HG03196 (cell line): ENCODE data around the gene GFER.
A peak's percentile ranks its signal among the peaks of the same experiment; 100 is the strongest.
"Not testable (repeated sequence)": the region's sequence is repeated elsewhere in the genome, so short reads cannot be mapped to it uniquely, and the experiment has no call there.

ENCODE experiments used
- ATAC-seq: cut with Tn5 transposase; IDR thresholded peaks from one replicate; pipeline ENCODE4 v1.9.1; 2021; ENCODE audit not compliant: unreplicated experiment

Gene GFER

DNA sequence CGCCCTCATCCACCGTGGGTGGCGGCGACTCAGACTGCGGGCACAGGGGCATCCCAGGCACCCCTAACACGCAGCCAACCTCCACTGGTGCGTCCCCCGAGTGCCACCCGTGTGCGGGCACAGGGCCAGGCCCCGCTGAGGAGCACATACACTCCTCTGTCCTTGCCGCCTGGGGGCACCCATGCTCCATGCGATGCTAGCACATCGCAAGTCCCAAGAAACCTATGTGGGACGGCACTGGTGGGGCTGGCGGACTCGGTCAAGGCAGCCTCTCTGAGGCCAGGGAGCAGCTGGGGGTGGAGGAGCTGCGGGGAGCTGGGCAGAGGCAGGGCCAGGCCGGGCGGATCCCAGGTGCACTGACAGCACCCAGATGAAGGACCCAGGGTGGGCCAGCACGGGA lies 21.7 kb downstream of the GFER start:
- no peak for ATAC-seq

DNA sequence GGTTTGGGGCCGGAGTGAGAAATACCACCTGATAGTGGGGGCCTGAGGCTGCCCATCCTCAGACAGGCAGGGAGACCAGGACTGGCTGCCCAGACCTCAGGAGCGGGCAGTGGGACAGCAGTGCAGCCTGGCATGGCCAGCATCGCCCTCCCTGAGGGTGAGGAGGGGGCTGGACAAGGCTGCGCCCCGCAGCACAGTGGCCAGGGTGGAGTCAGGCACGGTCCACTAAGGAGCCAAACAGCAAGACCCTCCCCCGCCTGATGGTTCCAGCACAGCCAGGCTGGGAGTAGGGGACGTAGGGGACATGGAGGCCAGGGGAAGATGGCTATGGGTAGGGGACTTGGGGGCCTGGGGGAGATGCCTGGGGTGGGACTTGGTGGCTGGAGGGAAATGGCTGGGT lies 22.3 kb downstream of the GFER start:
- no peak for ATAC-seq

DNA sequence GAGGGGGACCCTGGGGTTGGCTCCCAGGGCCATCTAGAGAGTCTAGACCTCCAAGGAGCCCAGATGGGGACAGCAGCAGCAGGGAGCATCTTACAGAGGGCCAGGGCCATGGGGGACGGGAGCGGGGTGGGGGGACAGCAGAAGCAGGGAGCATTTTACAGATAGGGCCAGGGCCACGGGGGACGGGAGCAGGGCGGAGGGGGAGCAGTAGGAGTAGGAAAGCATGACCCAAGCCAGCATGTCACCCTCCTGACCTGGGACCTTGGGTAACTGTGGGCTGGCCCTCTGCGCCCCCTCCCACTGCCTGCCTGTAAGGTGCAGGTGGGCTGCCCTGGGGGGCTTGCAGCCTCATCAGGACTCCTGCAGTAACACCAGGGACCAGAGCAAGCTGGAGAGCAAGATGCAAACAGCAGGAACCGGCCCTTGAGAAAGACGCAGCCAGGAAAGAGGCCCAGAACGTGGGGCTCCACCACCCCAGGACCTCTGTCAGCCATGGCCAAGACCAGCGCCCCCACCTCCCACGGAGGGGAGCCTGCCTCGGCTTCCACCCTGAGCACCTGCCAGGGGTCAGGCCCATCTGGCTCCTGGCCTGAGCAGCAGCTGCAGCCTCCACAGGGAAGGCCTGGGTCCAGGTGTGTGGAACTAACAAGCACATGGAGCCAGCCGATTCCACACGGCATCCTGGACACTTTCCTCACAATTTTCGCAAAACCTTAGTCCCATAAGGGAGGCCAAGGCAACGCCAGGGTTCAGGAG lies 23.3 kb downstream of the GFER start:
- no peak for ATAC-seq

DNA sequence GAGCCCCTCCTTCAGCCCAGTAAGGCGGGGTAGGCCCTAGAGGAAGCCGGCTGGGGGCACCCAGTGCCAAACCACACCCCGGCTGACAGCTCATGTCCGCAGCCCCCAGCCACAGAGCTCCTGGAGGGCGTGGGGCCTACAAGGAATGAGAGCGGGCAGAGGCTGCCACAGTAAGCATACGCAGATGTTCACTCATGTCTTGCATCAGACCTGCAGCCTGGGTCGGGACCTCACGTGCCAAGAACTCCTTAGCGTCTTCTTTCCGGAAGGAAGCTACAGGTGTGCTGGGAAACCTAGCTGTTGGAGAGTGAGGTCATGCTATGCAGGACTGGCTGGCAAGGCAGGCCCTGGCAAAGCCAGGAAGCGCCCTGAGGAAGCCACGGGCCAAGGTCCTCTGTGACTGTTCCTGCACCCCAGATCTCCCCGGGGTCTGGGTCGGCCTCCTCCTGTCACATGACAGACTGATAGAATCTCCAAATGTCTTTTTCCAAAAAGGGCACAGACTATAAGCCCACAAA lies 24.1 kb downstream of the GFER start:
- ATAC-seq, result no peak

DNA sequence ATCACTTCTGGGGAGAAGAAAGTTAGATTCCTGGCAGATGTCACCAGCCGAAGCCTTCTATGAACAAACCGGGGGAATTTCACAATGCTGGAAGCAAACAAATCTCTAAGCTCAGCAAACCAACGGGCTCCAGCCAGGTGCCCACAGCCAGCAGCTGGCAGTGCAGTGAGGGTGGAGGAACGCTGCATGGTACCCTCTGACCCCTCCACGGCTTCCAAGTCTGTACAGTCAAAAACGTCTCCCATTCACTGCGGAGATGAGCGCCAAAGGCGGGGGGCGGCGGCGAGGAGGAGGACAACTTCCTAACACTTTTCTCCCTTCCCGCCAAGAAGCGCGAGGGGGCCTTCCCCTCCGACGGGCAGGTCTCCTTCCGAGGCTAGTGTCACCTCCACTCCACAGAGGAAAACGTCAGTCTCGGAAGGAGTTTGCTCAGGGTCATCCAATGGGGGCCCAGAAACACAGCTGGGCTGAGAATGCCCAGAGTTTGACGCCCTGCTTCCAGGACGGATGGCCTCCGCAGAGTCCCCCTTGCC lies 24.7 kb downstream of the GFER start:
- ATAC-seq, result peak; percentile 1

DNA sequence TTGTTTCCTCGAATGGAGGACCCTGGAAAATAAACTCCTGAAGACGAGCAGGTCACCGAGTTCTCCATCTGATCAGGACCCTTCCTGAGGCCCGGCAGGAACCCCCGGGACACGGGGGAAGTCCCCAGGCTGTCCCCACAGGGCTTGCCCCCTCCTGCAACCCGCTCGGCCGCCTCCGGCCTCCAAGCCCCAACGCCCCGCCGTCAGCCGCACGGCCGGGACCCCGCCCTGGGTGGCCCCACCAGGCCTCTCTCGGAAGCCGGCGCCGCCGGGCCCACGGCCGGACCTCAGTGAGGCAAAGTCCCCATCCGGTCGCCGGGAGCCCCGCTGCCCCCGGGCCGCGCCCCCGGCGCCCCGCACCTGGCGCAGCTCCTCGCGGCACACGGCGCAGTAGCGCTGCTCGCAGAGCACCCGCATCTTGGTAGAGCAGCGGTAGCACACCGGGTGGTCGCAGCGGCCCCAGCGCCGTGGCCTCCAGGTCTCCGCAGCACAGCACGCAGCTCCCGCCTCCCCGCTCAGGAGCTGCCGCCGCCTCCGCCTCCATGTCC lies 25.2 kb downstream of the GFER start:
- ATAC-seq, result peak; percentile 38

DNA sequence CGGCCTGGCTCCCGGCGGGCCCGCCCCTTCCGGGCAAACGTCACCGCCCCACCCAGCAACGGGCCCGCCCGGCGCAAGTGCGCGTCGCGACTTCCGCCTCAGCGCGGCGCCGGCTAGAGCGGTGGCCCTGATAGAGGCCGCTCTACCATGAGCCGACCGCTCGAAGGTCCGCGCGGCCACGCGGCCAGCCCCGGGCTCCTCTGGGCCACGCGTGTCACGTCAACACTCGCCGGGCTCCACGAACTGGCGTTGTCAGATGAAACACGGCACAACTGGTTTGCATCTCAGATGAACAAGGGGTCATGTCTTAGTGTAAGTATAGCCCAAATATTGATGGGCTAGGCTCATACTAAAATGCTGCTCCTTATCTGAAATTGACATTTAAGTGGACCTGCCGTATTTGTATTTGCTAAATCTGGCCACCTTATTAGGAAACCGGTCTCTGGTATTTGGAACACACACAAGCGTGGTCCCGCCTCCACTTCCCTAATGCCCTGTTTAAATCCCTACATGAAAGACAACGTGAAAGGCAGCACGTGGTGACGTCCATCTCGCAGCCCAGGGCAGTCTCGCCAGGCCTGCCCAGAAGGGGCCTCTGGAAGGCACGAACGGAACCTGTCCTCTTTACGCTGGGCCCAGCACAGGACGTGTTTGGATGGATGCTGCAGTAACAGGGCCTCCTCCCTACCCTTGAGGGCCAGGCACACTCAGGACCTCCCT lies 26.0 kb downstream of the GFER start, which contains the start of gene ZNF598:
Gene ZNF598, minus strand, starts transcription at position 31 of the 720 bp plus-strand sequence.
- peak; percentile 70 for ATAC-seq

DNA sequence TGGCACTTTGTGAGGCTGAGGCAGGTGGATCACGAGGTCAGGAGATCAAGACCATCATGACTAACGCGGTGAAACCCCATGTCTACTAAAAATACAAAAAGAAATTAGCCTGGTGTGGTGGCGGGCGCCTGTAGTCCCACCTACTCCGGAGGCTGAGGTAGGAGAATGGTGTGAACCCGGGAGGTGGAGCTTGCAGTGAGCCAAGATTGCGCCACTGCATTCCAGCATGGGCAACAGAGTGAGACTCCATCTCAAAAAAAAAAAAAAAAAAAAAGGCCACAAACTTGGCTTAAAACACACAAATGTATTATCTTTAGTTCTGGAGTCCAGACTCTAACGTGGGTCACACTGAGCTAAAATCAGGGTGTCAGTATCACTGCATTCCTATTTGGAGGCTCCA lies 27.7 kb downstream of the GFER start:
- ATAC-seq, result not testable (repeated sequence)

DNA sequence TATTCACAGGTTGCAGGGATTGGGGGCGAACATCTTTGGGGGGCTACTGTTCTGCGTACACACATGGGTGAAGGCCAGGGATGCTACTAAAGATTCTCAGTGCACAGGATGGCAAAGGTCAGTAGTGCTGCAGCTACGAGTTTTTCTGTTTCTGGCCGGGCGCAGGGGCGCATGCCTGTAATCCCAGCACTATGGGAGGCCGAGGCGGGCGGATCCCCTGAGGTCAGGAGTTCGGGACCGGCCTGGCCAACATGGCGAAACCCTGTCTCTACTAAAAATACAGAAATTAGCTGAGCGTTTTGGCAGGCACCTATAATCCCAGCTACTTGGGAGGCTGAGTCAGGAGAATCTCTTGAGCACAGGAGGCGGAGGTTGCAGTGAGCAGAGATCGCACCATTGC lies 29.5 kb downstream of the GFER start:
- no peak for ATAC-seq

DNA sequence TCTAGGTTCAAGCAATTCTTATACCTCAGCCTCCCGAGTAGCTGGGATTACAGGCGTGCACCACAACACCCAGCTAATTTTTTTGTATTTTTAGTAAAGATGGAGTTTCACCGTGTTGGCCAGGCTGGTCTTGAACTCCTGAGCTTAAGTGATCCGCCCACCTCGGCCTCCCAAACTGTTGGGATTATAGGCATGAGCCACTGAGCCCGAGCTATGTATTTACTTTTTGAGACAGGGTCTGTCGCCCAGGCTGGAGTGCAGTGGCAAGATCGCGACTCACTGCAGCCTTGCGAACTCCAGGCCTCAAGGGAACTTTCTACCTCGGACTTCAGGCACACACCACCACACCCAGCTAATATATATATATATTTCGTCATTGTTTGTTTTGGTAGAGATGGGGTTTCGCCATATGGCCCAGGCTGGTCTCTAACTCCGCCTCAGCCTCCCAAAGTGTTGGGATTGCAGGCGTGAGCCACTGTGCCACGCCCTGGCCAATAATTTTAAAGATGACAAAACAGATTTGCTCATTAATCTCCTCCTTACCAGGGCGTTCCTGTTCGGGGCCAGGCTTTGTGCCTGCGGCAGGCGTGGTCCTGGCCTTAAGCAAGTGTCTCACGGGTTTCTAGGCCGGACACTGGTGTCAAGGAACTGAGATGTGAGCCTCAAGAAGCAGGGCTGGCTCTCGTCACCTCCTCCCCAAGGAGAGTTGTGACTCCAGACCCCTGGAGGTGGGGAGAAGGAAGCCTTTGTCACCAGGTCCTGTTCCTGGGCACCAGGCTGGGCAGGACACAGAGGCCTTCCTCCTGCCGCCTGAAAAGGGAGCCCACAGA lies 31.3 kb downstream of the GFER start:
- no peak for ATAC-seq

DNA sequence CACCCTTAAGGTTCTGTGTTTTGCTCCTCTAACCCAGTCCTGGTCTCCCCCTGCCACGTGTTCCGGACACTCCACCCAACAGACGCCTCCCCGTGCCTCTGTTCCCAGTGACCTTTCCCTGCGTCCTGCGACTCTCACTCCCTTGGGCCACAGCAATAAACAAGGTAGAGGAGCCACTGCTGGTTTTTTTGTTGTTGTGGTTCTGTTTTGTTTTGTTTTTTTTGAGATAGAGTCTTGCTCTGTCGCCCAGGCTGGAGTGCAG lies 31.9 kb downstream of the GFER start:
- ATAC-seq, result no peak

DNA sequence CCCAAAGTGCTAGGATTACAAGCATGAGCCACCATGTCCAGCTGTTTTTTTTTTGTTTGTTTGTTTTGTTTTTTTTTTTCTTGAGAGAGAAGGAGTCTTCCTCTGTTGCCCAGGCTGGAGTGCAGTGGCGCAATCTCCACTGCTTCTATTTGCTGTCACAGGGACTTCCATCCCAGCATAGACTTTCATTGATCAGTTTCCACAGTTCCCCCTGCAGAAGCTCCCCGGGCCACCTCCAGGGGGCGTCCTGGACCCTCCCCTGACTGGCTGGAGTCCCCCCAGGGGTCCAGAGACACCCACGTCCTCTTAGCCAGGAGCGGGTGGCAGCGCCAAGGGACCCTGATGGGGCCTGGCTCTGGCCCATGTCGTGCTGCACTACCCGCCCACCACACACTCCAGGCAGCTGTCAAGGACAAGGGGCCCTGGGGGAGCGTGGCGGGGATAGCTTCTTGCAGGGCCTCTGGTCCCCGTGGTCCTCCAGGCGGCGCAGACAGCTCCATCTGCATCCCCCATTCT lies 32.5 kb downstream of the GFER start:
- ATAC-seq, result no peak

DNA sequence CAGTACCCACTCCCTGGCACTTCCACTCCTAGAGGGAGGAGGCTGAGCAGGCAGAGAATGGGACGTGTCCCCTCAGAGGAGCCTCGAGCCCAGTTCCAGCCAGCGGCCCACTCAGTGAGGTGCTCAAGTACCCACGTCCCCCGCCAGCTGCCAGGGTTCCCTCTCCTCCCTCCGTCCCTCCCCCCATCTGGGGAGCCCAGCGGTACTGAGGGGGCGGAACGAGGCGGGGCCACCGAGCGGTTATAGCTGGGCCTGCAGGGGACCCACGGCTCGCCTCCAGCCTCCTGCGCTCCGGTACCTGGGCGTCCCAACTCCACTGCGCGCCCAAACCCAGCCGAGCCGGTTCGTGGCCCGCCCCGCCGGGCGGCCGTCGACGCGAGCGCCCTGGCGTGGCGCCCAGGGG lies 35.5 kb downstream of the GFER start, which contains the start of gene NPW:
Gene NPW, plus strand, starts transcription at position 268 of the 403 bp plus-strand sequence.
- no peak for ATAC-seq

DNA sequence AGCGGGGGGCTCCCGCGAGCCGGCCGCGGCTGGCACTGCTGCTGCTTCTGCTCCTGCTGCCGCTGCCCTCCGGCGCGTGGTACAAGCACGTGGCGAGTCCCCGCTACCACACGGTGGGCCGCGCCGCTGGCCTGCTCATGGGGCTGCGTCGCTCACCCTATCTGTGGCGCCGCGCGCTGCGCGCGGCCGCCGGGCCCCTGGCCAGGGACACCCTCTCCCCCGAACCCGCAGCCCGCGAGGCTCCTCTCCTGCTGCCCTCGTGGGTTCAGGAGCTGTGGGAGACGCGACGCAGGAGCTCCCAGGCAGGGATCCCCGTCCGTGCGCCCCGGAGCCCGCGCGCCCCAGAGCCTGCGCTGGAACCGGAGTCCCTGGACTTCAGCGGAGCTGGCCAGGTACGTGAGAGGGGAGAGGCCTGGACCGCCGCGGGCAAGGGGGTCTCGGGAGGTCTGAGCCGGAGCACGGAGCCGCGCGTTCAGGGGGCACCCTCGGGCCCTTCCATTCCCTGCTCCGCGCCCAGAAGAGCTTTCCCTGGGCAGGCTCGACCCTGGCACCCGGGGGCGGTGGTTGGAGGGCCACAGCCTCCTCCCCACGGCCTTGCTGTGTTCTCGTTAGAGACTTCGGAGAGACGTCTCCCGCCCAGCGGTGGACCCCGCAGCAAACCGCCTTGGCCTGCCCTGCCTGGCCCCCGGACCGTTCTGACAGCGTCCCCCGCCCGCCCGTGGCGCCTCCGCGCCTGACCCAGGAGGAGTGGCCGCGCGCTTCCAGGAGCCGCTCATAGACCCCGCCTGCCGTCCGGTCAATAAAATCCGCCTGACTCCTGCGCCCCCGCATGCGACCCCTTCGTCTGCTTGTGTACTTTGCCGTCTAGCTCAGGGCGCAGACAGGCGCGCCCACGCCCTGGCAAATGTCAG lies 36.2 kb downstream of the GFER start:
- ATAC-seq, result no peak

DNA sequence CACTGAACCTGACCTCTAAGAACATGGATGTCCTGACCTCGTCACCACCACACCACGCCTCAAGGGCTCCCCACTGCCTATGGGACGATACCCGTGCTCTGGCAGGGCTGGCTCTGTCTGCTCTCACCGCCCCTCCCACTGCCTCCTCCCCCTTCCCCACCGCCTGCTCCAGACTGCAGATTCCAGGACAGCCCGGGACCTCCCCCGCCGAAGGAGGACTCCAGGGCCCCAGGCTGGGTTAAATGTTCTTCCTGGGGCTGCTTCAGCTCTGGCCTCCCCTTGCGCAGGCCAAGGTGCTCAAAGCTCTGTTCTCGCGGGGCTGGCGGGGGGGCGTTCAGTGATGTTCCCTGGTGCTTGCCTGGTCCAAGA lies 38.7 kb downstream of the GFER start:
- ATAC-seq, result no peak

DNA sequence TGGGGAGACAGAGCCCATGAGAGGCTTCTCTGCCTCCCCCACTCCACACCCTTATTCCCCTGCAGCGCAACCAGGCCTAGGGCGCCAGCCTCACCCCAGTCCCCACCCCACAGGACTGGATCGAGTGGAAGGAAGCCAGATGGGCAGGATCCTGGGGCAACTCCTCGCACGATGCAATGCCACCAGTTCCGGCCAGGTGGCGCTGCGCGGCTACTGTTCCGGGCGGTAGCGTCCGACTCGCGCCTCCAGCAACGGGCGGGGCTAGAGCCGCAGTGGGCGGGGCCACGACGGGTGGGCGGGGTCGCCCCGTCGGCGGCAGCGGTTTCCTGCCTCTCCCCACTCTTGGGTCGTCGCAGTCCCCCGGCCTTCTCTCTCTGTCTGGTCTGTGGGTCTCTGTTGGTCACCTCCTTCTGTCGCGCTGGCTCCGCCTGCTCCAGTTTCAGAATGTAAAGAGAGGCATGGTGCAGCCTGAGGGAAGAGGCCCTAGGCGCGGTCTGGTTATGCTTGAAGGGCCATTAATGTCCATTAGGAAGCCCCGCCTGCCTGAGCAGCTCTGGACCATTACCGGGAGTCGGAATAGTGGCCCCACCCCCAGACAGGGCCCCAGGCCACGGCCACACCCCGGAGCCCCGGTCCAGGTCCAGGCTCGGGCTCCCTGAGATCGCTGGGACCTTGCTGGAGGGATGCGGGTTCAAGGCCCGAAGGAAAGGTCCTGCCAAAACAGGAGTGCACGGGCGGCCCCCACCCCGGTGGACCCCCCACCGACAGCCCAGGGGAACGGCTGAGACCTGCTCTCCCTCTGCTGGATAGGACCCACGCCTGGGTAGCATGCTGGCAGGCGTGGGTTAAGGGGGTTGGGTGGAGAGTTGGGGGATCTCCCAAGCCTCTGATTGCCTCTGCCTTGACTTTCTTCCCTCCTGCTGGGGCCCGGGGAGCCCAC lies 39.4 kb downstream of the GFER start:
- peak; percentile 73 for ATAC-seq

DNA sequence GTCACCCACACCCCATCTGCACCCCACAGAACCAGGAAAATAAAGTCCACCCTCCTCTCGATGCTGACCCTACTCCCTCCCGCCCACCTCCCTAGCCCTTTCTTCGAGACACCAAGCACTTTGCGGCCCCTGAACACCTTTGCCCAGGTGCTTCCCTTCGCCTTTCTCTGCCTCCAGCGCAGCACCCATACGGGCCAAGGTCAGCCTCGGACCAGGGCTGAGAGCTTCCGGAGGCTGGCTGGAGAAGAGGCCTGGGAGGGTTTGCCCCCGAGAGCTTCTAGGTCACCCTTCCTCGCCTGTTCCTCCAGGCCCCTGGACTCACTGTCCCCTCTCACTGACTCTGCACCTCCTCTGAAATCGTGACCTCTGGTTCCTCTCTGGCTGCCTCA lies 40.0 kb downstream of the GFER start:
- no peak for ATAC-seq

DNA sequence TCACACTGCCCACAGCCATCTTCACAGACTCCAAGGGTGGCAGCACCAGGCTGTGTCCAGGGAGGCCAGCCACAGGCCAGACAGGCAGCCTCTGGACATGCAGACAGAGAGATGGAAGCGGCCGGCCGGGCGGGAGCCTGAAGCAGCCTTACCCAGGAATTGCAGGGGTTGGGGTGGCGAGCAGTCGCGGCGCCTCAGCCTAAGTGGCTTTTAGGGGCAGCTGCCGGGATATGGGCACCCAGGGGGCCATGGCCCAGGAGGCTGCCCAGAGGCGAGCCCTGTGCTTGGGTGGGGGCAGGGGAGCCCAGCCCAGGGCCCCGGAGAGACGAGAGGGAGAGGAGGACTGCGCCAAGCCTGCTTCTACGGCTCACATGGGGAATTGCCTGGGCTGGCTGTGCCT lies 41.3 kb downstream of the GFER start:
- ATAC-seq, result no peak
